GM12878 (cell line): ENCODE results near the gene RBMS1. TPM values are rescaled to one million over a fixed set of nuclear protein-coding genes. Genes with fewer than 3 reads are reported as not detected.

Source experiments
- ATAC-seq: fragments of 200-7000 bp; cut with Tn5 transposase; 3 replicates; pipeline ENCODE4 v1.9.1; 2020; ENCODE audit warnings: mild to moderate bottlenecking, moderate library complexity
- BruUV-seq: library from RNA; stranded (reverse); fragments of 400-500 nt; replicated peaks from 2 replicates; lab custom pipeline; 2021; lab: Mats Ljungman, UMichigan
- CTCF ChIA-PET: fragments of 300-600 bp; sonication (Branson Sonifier 250); formaldehyde crosslinking; extraction: SDS; loops from one replicate; lab custom pipeline; 2021; ENCODE audit warnings: inconsistent platforms; lab: Yijun Ruan, JAX
- POLR2A ChIA-PET: fragments of 350-600 bp; formaldehyde crosslinking; extraction: SDS; loops from one replicate; lab custom pipeline; 2021; ENCODE audit warnings: inconsistent platforms; lab: Charles Lee
- RAD21 ChIA-PET: fragments of 300-600 bp; sonication (Branson Sonifier 250); formaldehyde crosslinking; loops from one replicate; lab custom pipeline; 2023; ENCODE audit warnings: antibody characterized with exemption; ENCODE audit not compliant: unreplicated experiment; lab: Charles Lee
- SMC1A ChIA-PET: fragments of 300-600 bp; sonication (Branson Sonifier 250); formaldehyde crosslinking; loops from one replicate; lab custom pipeline; 2023; ENCODE audit not compliant: unreplicated experiment, uncharacterized antibody; lab: Charles Lee
- DNase-seq: peaks from one replicate; pipeline ENCODE4 v3.0.0-alpha.2; 2011; ENCODE audit warnings: low read depth, low spot score
- FAIRE-seq: peaks from 3 replicates; lab custom pipeline; 2011; peaks lifted over from hg19 to GRCh38; lab: Jason Lieb, UNC
- H2AFZ ChIP-seq: 2 replicates; pipeline ENCODE4 v1.6.0; 2011; ENCODE audit warnings: low read depth, low read length, control low read depth; ENCODE audit not compliant: control insufficient read depth
- H3K27ac ChIP-seq: 2 replicates; pipeline ENCODE4 v1.5.1; 2011; ENCODE audit warnings: control low read depth; ENCODE audit not compliant: control insufficient read depth, insufficient read depth
- H3K27me3 ChIP-seq, 2 experiments: replicated peaks in 1 of 2; 2 replicates each; pipeline versions ENCODE4 v1.6.0 to v1.6.1; 2011; ENCODE audit warnings: low read length in 1 of 2; ENCODE audit not compliant: control insufficient read depth in 2 of 2, insufficient read depth in 2 of 2
- H3K36me3 ChIP-seq, 2 experiments: 2 replicates each; pipeline ENCODE4 v1.5.1; 2011; ENCODE audit warnings: low read length in 1 of 2; ENCODE audit not compliant: control insufficient read depth in 2 of 2, insufficient read depth in 2 of 2
- H3K4me1 ChIP-seq: 2 replicates; pipeline ENCODE4 v1.6.1; 2011; ENCODE audit warnings: mild to moderate bottlenecking, low read length, moderate library complexity, mixed read lengths; ENCODE audit not compliant: control insufficient read depth, insufficient read depth
- H3K4me2 ChIP-seq: 2 replicates; pipeline ENCODE4 v1.6.0; 2011; ENCODE audit warnings: control low read depth; ENCODE audit not compliant: control insufficient read depth, insufficient read depth
- H3K4me3 ChIP-seq: fragments of 200-600 bp; sonication (generic); 2 replicates; pipeline ENCODE4 v1.5.1; 2016
- H3K79me2 ChIP-seq: 2 replicates; pipeline ENCODE4 v1.6.0; 2011; ENCODE audit warnings: low read length; ENCODE audit not compliant: control insufficient read depth, insufficient read depth
- H3K9ac ChIP-seq: 2 replicates; pipeline ENCODE4 v1.8.0; 2011; ENCODE audit warnings: low read length, control low read depth, mixed read lengths; ENCODE audit not compliant: control insufficient read depth, insufficient read depth
- H3K9me3 ChIP-seq: replicated peaks from 3 replicates; pipeline ENCODE4 v1.5.1; 2011; ENCODE audit warnings: mild to moderate bottlenecking, low read length; ENCODE audit not compliant: control insufficient read depth, insufficient read depth
- H4K20me1 ChIP-seq: 2 replicates; pipeline ENCODE4 v1.6.0; 2011; ENCODE audit not compliant: control insufficient read depth, insufficient read depth
- HCFC1 ChIP-seq: fragments of 150-350 bp; IDR thresholded peaks from 2 replicates; pipeline ENCODE4 v1.6.1; 2014; ENCODE audit warnings: low read length
- IKZF2 ChIP-seq, 2 experiments: fragments of 450-650 bp; IDR thresholded peaks; 2 replicates each; pipeline ENCODE4 v1.6.1; 2017; ENCODE audit warnings: mild to moderate bottlenecking in 2 of 2, moderate library complexity in 2 of 2
- JUNB ChIP-seq: IDR thresholded peaks from 2 replicates; pipeline ENCODE4 v1.6.1; 2016; ENCODE audit warnings: antibody characterized with exemption, mild to moderate bottlenecking
- KAT2A ChIP-seq: conservative IDR thresholded peaks from 2 replicates; pipeline ENCODE4 v1.6.1; 2011; ENCODE audit warnings: low read depth, low read length; ENCODE audit not compliant: control insufficient read depth
- KDM1A ChIP-seq: fragments of 200-600 bp; sonication (generic); IDR thresholded peaks from 2 replicates; pipeline ENCODE4 v1.6.1; 2016; ENCODE audit warnings: borderline replicate concordance
- KLF5 ChIP-seq: fragments of 450-650 bp; IDR thresholded peaks from 2 replicates; pipeline ENCODE4 v1.6.1; 2014; ENCODE audit warnings: mild to moderate bottlenecking; ENCODE audit not compliant: partially characterized antibody
- MTA3 ChIP-seq: IDR thresholded peaks from 2 replicates; pipeline ENCODE4 v1.6.1; 2012; ENCODE audit warnings: low read length, inconsistent platforms, borderline replicate concordance
- PML ChIP-seq: IDR thresholded peaks from 2 replicates; pipeline ENCODE4 v1.6.1; 2012; ENCODE audit warnings: low read length, inconsistent platforms
- POLR2A ChIP-seq: IDR thresholded peaks from 2 replicates; pipeline ENCODE4 v1.6.1; 2011; ENCODE audit warnings: low read depth, mild to moderate bottlenecking, low read length
- RAD51 ChIP-seq: fragments of 450-650 bp; IDR thresholded peaks from 2 replicates; pipeline ENCODE4 v1.6.1; 2016; ENCODE audit warnings: moderate library complexity, mild to moderate bottlenecking, inconsistent platforms
- RB1 ChIP-seq: fragments of 450-650 bp; formaldehyde crosslinking; IDR thresholded peaks from 2 replicates; pipeline ENCODE4 v1.6.1; 2017; ENCODE audit warnings: mild to moderate bottlenecking, borderline replicate concordance
- RBBP5 ChIP-seq: fragments of 200-600 bp; sonication (generic); conservative IDR thresholded peaks from 2 replicates; pipeline ENCODE4 v1.6.1; 2016
- SMAD1 ChIP-seq: fragments of 450-650 bp; IDR thresholded peaks from 2 replicates; pipeline ENCODE4 v1.6.1; 2018; ENCODE audit warnings: mild to moderate bottlenecking, low read depth; ENCODE audit not compliant: partially characterized antibody
- TAF1 ChIP-seq: IDR thresholded peaks from 2 replicates; pipeline ENCODE4 v1.6.1; 2011; ENCODE audit warnings: mild to moderate bottlenecking, low read depth, low read length, borderline replicate concordance
- TARDBP ChIP-seq: IDR thresholded peaks from 2 replicates; pipeline ENCODE4 v1.6.1; 2016; ENCODE audit warnings: borderline replicate concordance
- ZNF384 ChIP-seq: IDR thresholded peaks from 2 replicates; pipeline ENCODE4 v1.6.1; 2012; ENCODE audit warnings: low read depth, mild to moderate bottlenecking, low read length, improper control_type of control experiment, borderline replicate concordance
- WGBS: methylation state at CpG from one replicate; pipeline ENCODE4 v1.1.6; 2016; ENCODE audit warnings: low lambda C conversion rate; ENCODE audit not compliant: insufficient replicate concordance, insufficient coverage; ENCODE audit errors: missing lambda C conversion rate; 5-methylcytosine and 5-hydroxymethylcytosine counted together
- in situ Hi-C: fragments of 300-500 bp; cut with MboI; formaldehyde crosslinking; loops from 9 replicates; pipeline ENCODE4 v1.14.3; 2018; ENCODE audit warnings: mixed read lengths
- intact Hi-C: fragments of 100-400 bp; cut with micrococcal nuclease; formaldehyde crosslinking; loops from one replicate; pipeline ENCODE4 v1.14.2; 2022; ENCODE audit not compliant: unreplicated experiment
- polyA plus RNA-seq, 11 experiments: library from polyadenylated mRNA; depleted of rRNA in 4 of 11; unstranded in 6 of 11; stranded (reverse) in 5 of 11; fragments of >200 nt; fragmentation: Nextera tagmentation in 4 of 11; fragmentation: Illumina TruSeq in 1 of 11; extraction: Ambion mirVana in 4 of 11; extraction: Trizol in 1 of 11; gene quantifications; 1 replicate in 1 of 11; 2 replicates in 10 of 11; pipeline versions ENCODE4 v1.2.1 to v1.2.3, GENCODE V29; 2011 to 2016; ENCODE audit warnings: inconsistent platforms in 2 of 11, missing spikeins in 2 of 11, low read depth in 1 of 11
- total RNA-seq, 4 experiments: library from RNA; depleted of rRNA in 3 of 4; stranded (reverse); fragments of >200 nt in 3 of 4; fragmentation: Illumina TruSeq in 1 of 4; extraction: Trizol in 1 of 4; gene quantifications; 2 replicates each; pipeline versions ENCODE4 v1.2.1 to v1.2.3, GENCODE V29; 2013 to 2021

Gene RBMS1
- total and polyA plus RNA-seq, 10 of the 15 experiments (the other 5 are each of a cell fraction or from before 2014, with no cell fraction given), result 0.04 to 0.31 (median 0.17) TPM; not detected in 1

- in situ Hi-C loops (no loop called here), intact Hi-C loops (loop anchor here (5.0 kb wide), 1 partner anchor 739 kb away; no protein-coding TSS in a partner anchor)
- no peak for FAIRE-seq
- CTCF ChIA-PET, result interaction anchor here (0.7 to 3.8 kb wide), 7 partner anchors 8 to 810 kb away, joined by 3 to 24 read pairs (median 10); no protein-coding TSS in a partner anchor
- Histone ChIP-seq H3K4me3 (no peak overlapping the region), H3K4me2 (no peak overlapping the region), H3K36me3 (no peaks in the 10 kb centered on the region), H3K9me3 (no peaks in the 10 kb centered on the region), H3K79me2 (no peaks in the 10 kb centered on the region), H3K4me1 (no peaks in the 10 kb centered on the region), H3K9ac (no peak overlapping the region), H3K27me3 (no peaks in the 10 kb centered on the region; a peak in 3 of 4 replicates), H4K20me1 (no peaks in the 10 kb centered on the region), H2AFZ (no peak overlapping the region), H3K27ac (no peak overlapping the region)
- SMC1A ChIA-PET, result interaction anchor here (0.7 to 2.3 kb wide), 3 partner anchors 23 to 120 kb away, joined by 3 to 4 read pairs (median 3); no protein-coding TSS in a partner anchor
- POLR2A ChIA-PET, result no interaction called here
- RAD21 ChIA-PET, result interaction anchor here (0.6 kb wide), 1 partner anchor 163 kb away, joined by 3 read pairs; no protein-coding TSS in a partner anchor
- no peak for ATAC-seq
- DNase-seq, result no peak
- WGBS, result 43% methylated on average over 9 of the region's 9 CpGs
- TF ChIP-seq IKZF2 (IDR thresholded peaks at IDR 0.05), result no peak
- no peak for TF ChIP-seq RB1
- no peak for TF ChIP-seq POLR2A
- TF ChIP-seq MTA3, result no peak
- no peak for TF ChIP-seq RBBP5
- TF ChIP-seq JUNB, result no peak
- no TSS peak for BruUV-seq
Observed at GRCh38 chr2:160253440-160254188, 240.0 kb downstream of the RBMS1 start.

GRCh38 chr2:160252900-160253299, 240.7 kb downstream of the RBMS1 start:
- no peaks in the 10 kb centered on the region for H3K79me2 ChIP-seq
- no peaks in the 10 kb centered on the region for H3K4me1 ChIP-seq
- no peak for ATAC-seq
- no peaks in the 10 kb centered on the region; a peak in 3 of 4 replicates for H3K27me3 ChIP-seq
- no peak overlapping the region for H3K9ac ChIP-seq
- no peaks in the 10 kb centered on the region for H3K9me3 ChIP-seq
- no peaks in the 10 kb centered on the region for H3K36me3 ChIP-seq
- FAIRE-seq, result no peak
- ChIA-PET RAD21 (interaction anchor here (1.3 to 1.5 kb wide), 2 partner anchors 742 to 811 kb away, joined by 3 to 5 read pairs; no protein-coding TSS in a partner anchor), SMC1A (interaction anchor here (0.9 to 2.3 kb wide), 6 partner anchors 12 to 742 kb away, joined by 3 to 10 read pairs (median 4); no protein-coding TSS in a partner anchor), CTCF (interaction anchor here (0.7 to 3.8 kb wide), 13 partner anchors 9 to 810 kb away, joined by 3 to 24 read pairs (median 8); no protein-coding TSS in a partner anchor), POLR2A (no interaction called here)
- H2AFZ ChIP-seq, result no peak overlapping the region
- no peak for DNase-seq
- no TSS peak for BruUV-seq
- no peak overlapping the region for H3K4me2 ChIP-seq
- intact Hi-C loops, result loop anchor here (5.0 kb wide), 1 partner anchor 739 kb away; no protein-coding TSS in a partner anchor
- no peak overlapping the region for H3K27ac ChIP-seq
- 0% methylated on average over 1 of the region's 1 CpG for WGBS
- H4K20me1 ChIP-seq, result no peaks in the 10 kb centered on the region
- in situ Hi-C loops, result no loop called here
- no peak overlapping the region for H3K4me3 ChIP-seq
- TF ChIP-seq KLF5, result no peak
- TF ChIP-seq RAD51, result no peak
- TF ChIP-seq PML, result no peak
- TF ChIP-seq SMAD1, result no peak
- TF ChIP-seq ZNF384, result no peak
- no peak for TF ChIP-seq KDM1A
- no peak for TF ChIP-seq TARDBP
- TF ChIP-seq HCFC1, result no peak
- no peak for TF ChIP-seq KAT2A
- no peak for TF ChIP-seq TAF1
